HCT116 (cell line): ENCODE measurements around the gene TK2. TPM values are rescaled to one million over a fixed set of nuclear protein-coding genes. Genes with fewer than 3 reads are reported as not detected.
"Not testable (repeated sequence)": the region's sequence is repeated elsewhere in the genome, so short reads cannot be mapped to it uniquely, and the experiment has no call there.

Experiments
- ATAC-seq: fragments of 200-7000 bp; cut with Tn5 transposase; 2 replicates; pipeline ENCODE4 v1.9.1; 2020; ENCODE audit warnings: mild to moderate bottlenecking, moderate library complexity
- BruUV-seq: library from RNA; stranded (reverse); fragments of 400-500 nt; replicated peaks from 2 replicates; lab custom pipeline; 2021; lab: Mats Ljungman, UMichigan
- CTCF ChIA-PET: fragments of 300-600 bp; sonication (Branson Sonifier 250); formaldehyde crosslinking; loops from one replicate; lab custom pipeline; 2021; ENCODE audit warnings: antibody characterized with exemption; lab: Charles Lee
- POLR2A ChIA-PET: fragments of 300-600, 350-600 bp; sonication (Branson Sonifier 250); formaldehyde crosslinking; loops from one replicate; lab custom pipeline; 2021; ENCODE audit warnings: antibody characterized with exemption; lab: Charles Lee
- RAD21 ChIA-PET, 2 experiments: fragments of 300-600 bp; sonication (Branson Sonifier 250); formaldehyde crosslinking; loops; one replicate each; lab custom pipeline; 2023; ENCODE audit warnings: low total read pairs in 2 of 2; ENCODE audit not compliant: uncharacterized antibody in 2 of 2, unreplicated experiment in 2 of 2, low non-redundant PET in 1 of 2; lab: Charles Lee
- DNase-seq: peaks from one replicate; pipeline ENCODE4 v3.0.0-alpha.2; 2010; ENCODE audit warnings: low read depth, low spot score
- H2AFZ ChIP-seq: fragments of 200-600 bp; shearing (Covaris generic), sonication (generic); 2 replicates; pipeline ENCODE4 v1.6.1; 2017; ENCODE audit warnings: low read depth, mixed run types, mixed read lengths, antibody characterized with exemption, low read length; ENCODE audit not compliant: poor library complexity, severe bottlenecking
- H3K27ac ChIP-seq: 2 replicates; pipeline ENCODE4 v1.5.1; 2012; ENCODE audit warnings: low read depth, low read length
- H3K27me3 ChIP-seq: fragments of 200-600 bp; sonication (generic); 2 replicates; pipeline ENCODE4 v1.6.1; 2016; ENCODE audit warnings: mixed run types, low read length, mixed read lengths; ENCODE audit not compliant: insufficient read depth
- H3K36me3 ChIP-seq, 2 experiments: fragments of 200-500 bp in 1 of 2; fragments of 200-600 bp in 1 of 2; sonication (Bioruptor generic) in 1 of 2; sonication (generic) in 1 of 2; 2 replicates each; pipeline versions ENCODE4 v1.5.1 to v1.6.1; 2014 to 2016; ENCODE audit warnings: low read length in 2 of 2, inconsistent platforms in 1 of 2, mixed read lengths in 1 of 2, mixed run types in 1 of 2; ENCODE audit not compliant: insufficient read depth in 2 of 2, control insufficient read depth in 1 of 2
- H3K4me1 ChIP-seq, 2 experiments: fragments of 200-600 bp in 1 of 2; sonication (generic) in 1 of 2; 2 replicates each; pipeline versions ENCODE4 v1.5.1 to v1.6.1; 2012 to 2017; ENCODE audit warnings: low read length in 2 of 2, inconsistent platforms in 1 of 2, mild to moderate bottlenecking in 1 of 2, mixed read lengths in 1 of 2, mixed run types in 1 of 2, moderate library complexity in 1 of 2; ENCODE audit not compliant: insufficient read depth in 2 of 2, control insufficient read depth in 1 of 2
- H3K4me2 ChIP-seq: fragments of 200-600 bp; sonication (generic); 2 replicates; pipeline ENCODE4 v1.6.1; 2017; ENCODE audit warnings: mixed run types, low read length, mixed read lengths
- H3K4me3 ChIP-seq, 2 experiments: fragments of 200-600 bp in 1 of 2; sonication (generic) in 1 of 2; replicated peaks in 1 of 2; 2 replicates each; pipeline ENCODE4 v1.5.1; 2011 to 2016; ENCODE audit warnings: low read length in 2 of 2, control low read depth in 1 of 2, low read depth in 1 of 2, mild to moderate bottlenecking in 1 of 2, mixed read lengths in 1 of 2, mixed run types in 1 of 2
- H3K79me2 ChIP-seq: fragments of 200-600 bp; sonication (generic); 2 replicates; pipeline ENCODE4 v1.6.1; 2017; ENCODE audit warnings: mild to moderate bottlenecking, mixed run types, low read length, moderate library complexity, mixed read lengths; ENCODE audit not compliant: insufficient read depth
- H3K9ac ChIP-seq: fragments of 200-600 bp; sonication (generic); 2 replicates; pipeline ENCODE4 v1.6.1; 2016; ENCODE audit warnings: low read length, mixed read lengths
- H3K9me2 ChIP-seq: fragments of 200-600 bp; sonication (generic), shearing (Covaris generic); 2 replicates; pipeline ENCODE4 v1.6.1; 2017; ENCODE audit warnings: mixed run types, mild to moderate bottlenecking, moderate library complexity; ENCODE audit not compliant: insufficient read depth
- H3K9me3 ChIP-seq, 2 experiments: fragments of 200-500 bp in 1 of 2; fragments of 200-600 bp in 1 of 2; sonication (Bioruptor generic) in 1 of 2; sonication (generic) in 1 of 2; 2 replicates each; pipeline ENCODE4 v1.6.1; 2014 to 2017; ENCODE audit warnings: low read length in 2 of 2, mixed read lengths in 2 of 2, inconsistent platforms in 1 of 2, low read depth in 1 of 2, mild to moderate bottlenecking in 1 of 2, mixed run types in 1 of 2, moderate library complexity in 1 of 2; ENCODE audit not compliant: control insufficient read depth in 1 of 2, insufficient read depth in 1 of 2
- H4K20me1 ChIP-seq: fragments of 200-600 bp; sonication (generic), shearing (Covaris generic); 2 replicates; pipeline ENCODE4 v1.6.1; 2017; ENCODE audit warnings: mixed run types, mild to moderate bottlenecking, moderate library complexity; ENCODE audit not compliant: insufficient read depth
- ATF3 ChIP-seq: IDR thresholded peaks from 2 replicates; pipeline ENCODE4 v1.6.1; 2012
- CBX3 ChIP-seq: IDR thresholded peaks from 2 replicates; pipeline ENCODE4 v1.6.1; 2012; ENCODE audit warnings: low read depth
- RAD21 ChIP-seq: IDR thresholded peaks from 2 replicates; pipeline ENCODE4 v1.6.1; 2012; ENCODE audit warnings: low read depth, mild to moderate bottlenecking
- REST ChIP-seq: IDR thresholded peaks from 2 replicates; pipeline ENCODE4 v1.6.1; 2012; ENCODE audit warnings: low read depth
- SP1 ChIP-seq: IDR thresholded peaks from 2 replicates; pipeline ENCODE4 v1.6.1; 2012; ENCODE audit warnings: low read depth
- TCF7L2 ChIP-seq: IDR thresholded peaks from 2 replicates; pipeline ENCODE4 v1.7.0; 2011; ENCODE audit warnings: borderline replicate concordance, inconsistent platforms; ENCODE audit not compliant: insufficient read depth, insufficient read length; ENCODE audit errors: extremely low read depth
- intact Hi-C: fragments of 100-400 bp; cut with micrococcal nuclease; formaldehyde crosslinking; loops from 2 replicates; pipeline ENCODE4 v1.10.0; 2022
- total RNA-seq: library from RNA; stranded (reverse); gene quantifications from one replicate; pipeline ENCODE4 v1.2.1, GENCODE V29; 2021; ENCODE audit not compliant: unreplicated experiment

Gene TK2
- total RNA-seq, 1 experiment from 2014 or later = 15.4 TPM

- H3K9me2 ChIP-seq, H3K9ac ChIP-seq, H3K27me3 ChIP-seq, POLR2A ChIA-PET, BruUV-seq, H3K4me3 ChIP-seq, H4K20me1 ChIP-seq, H3K4me2 ChIP-seq, H3K9me3 ChIP-seq, H3K79me2 ChIP-seq, H3K4me1 ChIP-seq, H3K36me3 ChIP-seq, ATAC-seq, CTCF ChIA-PET, H2AFZ ChIP-seq, RAD21 ChIA-PET, H3K27ac ChIP-seq, intact Hi-C loops, DNase-seq: not testable (repeated sequence)
These were observed 52.0 kb downstream of the TK2 start for GRCh38 chr16:66497921-66498320.

- CTCF ChIA-PET, H4K20me1 ChIP-seq, H3K27me3 ChIP-seq, POLR2A ChIA-PET, H3K9me3 ChIP-seq, ATAC-seq, H3K4me1 ChIP-seq, H3K79me2 ChIP-seq, H3K9ac ChIP-seq, BruUV-seq, H3K4me3 ChIP-seq, DNase-seq, H3K4me2 ChIP-seq, intact Hi-C loops, H3K9me2 ChIP-seq, H3K36me3 ChIP-seq, H2AFZ ChIP-seq, H3K27ac ChIP-seq: not testable (repeated sequence)
- RAD21 ChIA-PET = interaction anchor here in 1 of 2 experiments (0.6 kb wide), 1 partner anchor 67 kb away, joined by 3 read pairs; no protein-coding TSS in a partner anchor
These were observed 53.7 kb downstream of the TK2 start for GRCh38 chr16:66496226-66496625.

GRCh38 chr16:66495440-66495839, 54.5 kb downstream of the TK2 start:
- Histone ChIP-seq H3K27ac (no peak overlapping the region), H3K9me3 (no peaks in the 10 kb centered on the region), H3K27me3 (no peaks in the 10 kb centered on the region), H3K4me2 (no peak overlapping the region), H3K36me3 (no peaks in the 10 kb centered on the region), H3K79me2 (no peaks in the 10 kb centered on the region), H2AFZ (no peak overlapping the region), H3K9me2 (no peaks in the 10 kb centered on the region), H3K9ac (no peak overlapping the region), H3K4me1 (no peaks in the 10 kb centered on the region), H4K20me1 (no peaks in the 10 kb centered on the region), H3K4me3 (no peak overlapping the region)
- ATAC-seq (no peak), DNase-seq (no peak)
- RAD21 ChIA-PET = no interaction called here
- CTCF ChIA-PET = no interaction called here
- TF ChIP-seq REST = no peak
- no peak for TF ChIP-seq TCF7L2
- TF ChIP-seq CBX3 = no peak
- no peak for TF ChIP-seq RAD21
- no peak for TF ChIP-seq ATF3
- no peak for TF ChIP-seq SP1
- no TSS peak for BruUV-seq
- POLR2A ChIA-PET = no interaction called here
- intact Hi-C loops = no loop called here
